ENCODE data around the gene NFIA. TPM values are rescaled to one million over a fixed set of nuclear protein-coding genes. Genes with fewer than 3 reads are reported as not detected.
A peak's percentile ranks its signal among the peaks of the same experiment; 100 is the strongest.

NFIA gene
- polyA plus RNA-seq, 1 donor (not counting 4 experiments of a cell fraction or from before 2014, with no cell fraction given): 14.7 TPM

DNA sequence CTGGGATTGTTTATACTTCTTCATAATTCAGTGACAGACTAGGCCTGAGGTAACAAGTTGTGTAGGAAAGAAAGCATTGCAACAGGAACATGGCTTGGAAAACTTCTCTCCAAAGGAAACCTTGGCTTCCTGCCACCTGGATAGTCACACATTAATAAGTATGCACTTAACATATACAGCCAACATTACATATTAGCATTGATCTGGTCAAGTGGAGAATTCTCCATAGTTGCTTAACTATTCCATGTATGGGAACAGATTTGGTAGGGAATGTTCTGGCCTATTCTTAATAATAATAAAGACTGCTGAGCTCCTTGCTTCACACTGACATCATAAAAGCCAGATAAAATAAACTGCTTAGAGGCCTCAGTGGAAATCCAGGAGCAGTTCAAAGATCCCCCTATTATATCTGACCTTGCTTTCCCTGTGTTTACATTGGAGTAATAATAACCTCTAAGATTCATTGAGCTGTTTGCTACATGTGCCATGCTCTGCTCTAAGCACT lies 27.2 kb upstream of the NFIA start:
- Histone ChIP-seq H3K79me2 (ENCODE audit: control insufficient read depth, insufficient read depth, low read length) (no peaks in the 10 kb centered on the region), H3K27me3 (ENCODE audit: control insufficient read depth, extremely low read depth, insufficient read depth, low read length) (no peaks in the 10 kb centered on the region), H3K9me3 (ENCODE audit: control insufficient read depth, low read depth, low read length) (no peaks in the 10 kb centered on the region), H2AFZ (ENCODE audit: control insufficient read depth, low read length) (no peak overlapping the region), H3K9ac (ENCODE audit: control insufficient read depth, extremely low read depth, insufficient read depth, low read length) (no peak overlapping the region), H3K4me3 (ENCODE audit: control insufficient read depth in 2 of 3, extremely low read depth in 1 of 3, insufficient read depth in 2 of 3, low read depth in 1 of 3, low read length in 3 of 3) (no peak overlapping the region), H3K27ac (ENCODE audit: control insufficient read depth, insufficient read depth, low read length) (no peak overlapping the region), H4K20me1 (ENCODE audit: control insufficient read depth, extremely low read depth, insufficient read depth, low read length) (no peaks in the 10 kb centered on the region), H3K4me1 (ENCODE audit: control insufficient read depth, extremely low read depth, insufficient read depth, low read length) (peaks cover 22% of the 10 kb centered on the region), H3K36me3 (ENCODE audit: control insufficient read depth in 2 of 2, extremely low read depth in 1 of 2, insufficient read depth in 2 of 2, low read length in 2 of 2) (no peaks in the 10 kb centered on the region), H3K4me2 (ENCODE audit: control insufficient read depth, extremely low read depth, insufficient read depth, low read depth, low read length) (no peak overlapping the region), H3K9me1 (ENCODE audit: control insufficient read depth, extremely low read depth, insufficient read depth, low read length) (no peaks in the 10 kb centered on the region)
- TF ChIP-seq EZH2 (IDR thresholded peaks at IDR 0.05; ENCODE audit: low read length): no peak
- TF ChIP-seq, protein P1, sequence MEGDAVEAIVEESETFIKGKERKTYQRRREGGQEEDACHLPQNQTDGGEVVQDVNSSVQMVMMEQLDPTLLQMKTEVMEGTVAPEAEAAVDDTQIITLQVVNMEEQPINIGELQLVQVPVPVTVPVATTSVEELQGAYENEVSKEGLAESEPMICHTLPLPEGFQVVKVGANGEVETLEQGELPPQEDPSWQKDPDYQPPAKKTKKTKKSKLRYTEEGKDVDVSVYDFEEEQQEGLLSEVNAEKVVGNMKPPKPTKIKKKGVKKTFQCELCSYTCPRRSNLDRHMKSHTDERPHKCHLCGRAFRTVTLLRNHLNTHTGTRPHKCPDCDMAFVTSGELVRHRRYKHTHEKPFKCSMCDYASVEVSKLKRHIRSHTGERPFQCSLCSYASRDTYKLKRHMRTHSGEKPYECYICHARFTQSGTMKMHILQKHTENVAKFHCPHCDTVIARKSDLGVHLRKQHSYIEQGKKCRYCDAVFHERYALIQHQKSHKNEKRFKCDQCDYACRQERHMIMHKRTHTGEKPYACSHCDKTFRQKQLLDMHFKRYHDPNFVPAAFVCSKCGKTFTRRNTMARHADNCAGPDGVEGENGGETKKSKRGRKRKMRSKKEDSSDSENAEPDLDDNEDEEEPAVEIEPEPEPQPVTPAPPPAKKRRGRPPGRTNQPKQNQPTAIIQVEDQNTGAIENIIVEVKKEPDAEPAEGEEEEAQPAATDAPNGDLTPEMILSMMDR (optimal IDR thresholded peaks at IDR 0.05 in 1 of 3, IDR thresholded peaks at IDR 0.05 in 1 of 3, conservative IDR thresholded peaks at IDR 0.05 in 1 of 3; ENCODE audit: extremely low read depth in 1 of 3, insufficient read depth in 2 of 3, low read length in 3 of 3): no peak
- DNase-seq (ENCODE audit: low read depth, low spot score) (no peak), FAIRE-seq (peak; percentile 58)
- dilution Hi-C loops (cut with MboI; ENCODE audit: extremely low pct_ligation_motif_present, low sequenced_read_pairs): no loop called here

DNA sequence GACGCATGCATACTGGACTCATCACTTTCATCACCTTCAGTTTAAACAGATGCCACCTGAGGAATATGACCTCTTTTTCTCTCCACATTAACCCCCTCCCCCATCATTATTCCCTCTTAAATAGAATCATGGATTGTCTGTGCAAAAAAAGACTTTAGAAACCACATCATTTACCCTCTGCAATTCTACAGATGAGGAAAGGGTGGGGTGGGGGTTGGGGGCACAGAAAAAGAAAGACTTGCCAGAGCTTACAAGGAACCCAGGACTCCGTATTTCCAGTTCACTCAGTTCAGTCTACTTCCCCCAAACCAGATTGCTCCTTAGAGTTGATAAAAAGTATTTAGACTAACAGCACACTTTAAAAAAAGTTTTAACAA lies 26.2 kb upstream of the NFIA start:
- Histone ChIP-seq H3K27ac (ENCODE audit: control insufficient read depth, insufficient read depth, low read length) (no peak overlapping the region), H3K27me3 (ENCODE audit: control insufficient read depth, extremely low read depth, insufficient read depth, low read length) (no peaks in the 10 kb centered on the region), H3K4me2 (ENCODE audit: control insufficient read depth, extremely low read depth, insufficient read depth, low read depth, low read length) (peak overlapping the region; percentile 90), H3K4me1 (ENCODE audit: control insufficient read depth, extremely low read depth, insufficient read depth, low read length) (peaks cover 20% of the 10 kb centered on the region), H3K9me1 (ENCODE audit: control insufficient read depth, extremely low read depth, insufficient read depth, low read length) (no peaks in the 10 kb centered on the region), H3K9ac (ENCODE audit: control insufficient read depth, extremely low read depth, insufficient read depth, low read length) (peak overlapping the region; percentile 87), H4K20me1 (ENCODE audit: control insufficient read depth, extremely low read depth, insufficient read depth, low read length) (no peaks in the 10 kb centered on the region), H3K9me3 (ENCODE audit: control insufficient read depth, low read depth, low read length) (no peaks in the 10 kb centered on the region), H2AFZ (ENCODE audit: control insufficient read depth, low read length) (no peak overlapping the region), H3K79me2 (ENCODE audit: control insufficient read depth, insufficient read depth, low read length) (no peaks in the 10 kb centered on the region), H3K4me3 (ENCODE audit: control insufficient read depth in 2 of 3, extremely low read depth in 1 of 3, insufficient read depth in 2 of 3, low read depth in 1 of 3, low read length in 3 of 3) (peak overlapping the region in 1 of 3 experiments; percentile 67), H3K36me3 (ENCODE audit: control insufficient read depth in 2 of 2, extremely low read depth in 1 of 2, insufficient read depth in 2 of 2, low read length in 2 of 2) (no peaks in the 10 kb centered on the region)
- FAIRE-seq (peak; percentile 9), DNase-seq (ENCODE audit: low read depth, low spot score) (no peak)
- dilution Hi-C loops (cut with MboI; ENCODE audit: extremely low pct_ligation_motif_present, low sequenced_read_pairs): no loop called here
- TF ChIP-seq, protein P1 (optimal IDR thresholded peaks at IDR 0.05 in 1 of 3, IDR thresholded peaks at IDR 0.05 in 1 of 3, conservative IDR thresholded peaks at IDR 0.05 in 1 of 3; ENCODE audit: extremely low read depth in 1 of 3, insufficient read depth in 2 of 3, low read length in 3 of 3): no peak
- no peak for TF ChIP-seq EZH2 (IDR thresholded peaks at IDR 0.05; ENCODE audit: low read length)
